Activated CD8-positive, alpha-beta memory T cell treated with anti-CD3 and anti-CD28 coated beads, Interleukin-2, amount 50 U/mL, for 4 hours (primary cell): ENCODE data around the gene AGAP1.

ENCODE experiments used
- DNase-seq: peaks from one replicate; pipeline ENCODE4 v3.0.0-alpha.2; 2020

The AGAP1 gene

GRCh38 chr2:235641956-235642355 lies 148.1 kb downstream of the AGAP1 start:
- DNase-seq: no peak

GRCh38 chr2:235642446-235643098 lies 148.7 kb downstream of the AGAP1 start:
- DNase-seq: no peak

DNA sequence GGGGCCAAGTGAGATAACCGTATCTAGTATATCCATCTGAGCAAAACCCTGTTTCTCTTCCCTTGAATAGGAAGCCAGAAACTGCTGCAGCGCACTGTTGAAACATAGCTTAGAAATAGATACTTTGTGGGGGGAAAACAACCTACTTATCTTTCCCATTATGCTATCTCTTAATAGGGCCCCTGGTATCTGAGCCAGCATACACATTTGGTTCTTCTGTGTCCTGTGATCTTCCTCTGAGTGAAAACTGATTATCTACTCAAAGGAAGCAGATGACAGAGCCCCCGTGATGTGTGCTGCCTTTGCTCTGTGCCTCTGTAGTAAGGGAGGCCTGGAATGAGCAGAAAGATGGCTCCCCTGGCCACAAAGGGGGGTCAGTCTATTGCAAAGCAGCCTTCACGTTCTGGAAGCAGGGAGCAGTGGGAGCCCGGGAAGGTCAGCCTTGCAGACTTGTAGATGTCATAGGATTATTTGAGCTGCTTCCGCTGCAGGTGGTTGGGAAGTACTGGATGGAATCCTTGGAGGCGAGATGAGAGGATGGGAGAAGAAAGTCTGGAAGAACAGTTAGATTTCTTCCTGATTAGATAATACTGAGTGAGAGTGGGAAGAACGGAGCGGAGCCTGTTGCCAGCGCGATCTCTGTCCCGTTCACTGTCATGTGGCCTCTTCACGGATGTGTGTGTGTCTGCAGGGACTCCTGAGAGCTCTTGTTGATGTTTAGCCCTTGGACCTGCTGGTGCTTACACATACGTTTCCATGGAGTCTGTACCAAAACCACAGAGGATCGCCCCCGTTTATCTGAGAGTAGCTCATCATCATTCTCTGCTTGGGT lies 150.1 kb downstream of the AGAP1 start:
- no peak for DNase-seq

DNA sequence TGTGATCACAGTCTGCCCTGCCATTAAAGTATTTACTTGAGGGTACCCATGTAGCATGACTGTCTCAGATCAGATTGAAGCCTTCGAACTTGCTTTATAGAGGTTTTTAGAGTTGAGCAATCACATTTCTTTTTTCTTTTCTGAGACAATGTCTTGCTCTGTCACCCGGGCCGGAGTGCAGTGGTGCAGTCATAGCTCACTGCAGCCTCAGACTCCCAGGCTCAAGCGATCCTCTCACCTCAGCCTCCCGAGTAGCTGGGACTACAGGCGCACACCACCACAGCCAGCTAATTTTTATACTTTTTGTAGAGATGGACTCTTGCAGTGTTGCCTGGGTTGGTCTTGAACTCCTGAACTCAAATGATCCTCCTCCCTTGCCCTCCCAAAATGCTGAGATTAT lies 153.4 kb downstream of the AGAP1 start:
- no peak for DNase-seq

GRCh38 chr2:235647877-235648276 lies 154.0 kb downstream of the AGAP1 start:
- no peak for DNase-seq

GRCh38 chr2:235649418-235649817 lies 155.6 kb downstream of the AGAP1 start:
- DNase-seq: no peak

- DNase-seq: no peak
Measured at GRCh38 chr2:235651643-235652042, 157.8 kb downstream of the AGAP1 start.

DNA sequence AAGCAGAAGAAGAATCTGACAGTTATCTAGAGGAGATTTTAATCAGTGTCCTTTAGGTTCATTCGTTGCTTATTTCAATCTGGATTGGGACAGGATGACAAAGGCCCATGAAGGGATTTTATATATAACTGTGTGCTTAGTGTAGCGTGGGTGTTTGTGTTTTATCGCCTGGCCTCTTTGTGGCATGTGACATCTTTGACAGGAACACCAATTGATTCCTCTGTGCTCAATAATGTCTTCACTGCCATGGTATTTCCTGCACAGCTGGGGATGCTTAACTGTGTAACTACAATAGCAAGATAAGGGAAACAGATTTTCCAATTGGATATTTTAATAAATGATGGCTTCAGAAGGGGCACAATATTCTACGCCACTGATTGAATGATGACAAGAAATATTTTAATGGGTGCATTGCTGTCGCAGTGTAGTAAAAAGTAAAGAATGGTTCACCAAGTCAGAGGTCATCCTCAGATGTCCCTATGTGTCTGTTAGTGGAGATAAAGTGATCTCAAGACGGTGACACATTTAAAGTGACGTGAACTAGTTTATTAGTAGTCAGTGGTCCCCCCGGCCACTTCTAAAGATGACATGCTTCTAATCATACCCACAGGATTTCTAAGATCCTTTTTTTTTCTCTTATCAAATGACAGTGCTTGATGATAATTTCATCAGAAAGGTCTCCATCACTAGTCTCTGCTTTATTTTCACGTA lies 160.4 kb downstream of the AGAP1 start:
- DNase-seq: no peak

GRCh38 chr2:235658351-235659174 lies 164.7 kb downstream of the AGAP1 start:
- no peak for DNase-seq

- DNase-seq: no peak
Measured at GRCh38 chr2:235659767-235660322, 166.0 kb downstream of the AGAP1 start.

DNA sequence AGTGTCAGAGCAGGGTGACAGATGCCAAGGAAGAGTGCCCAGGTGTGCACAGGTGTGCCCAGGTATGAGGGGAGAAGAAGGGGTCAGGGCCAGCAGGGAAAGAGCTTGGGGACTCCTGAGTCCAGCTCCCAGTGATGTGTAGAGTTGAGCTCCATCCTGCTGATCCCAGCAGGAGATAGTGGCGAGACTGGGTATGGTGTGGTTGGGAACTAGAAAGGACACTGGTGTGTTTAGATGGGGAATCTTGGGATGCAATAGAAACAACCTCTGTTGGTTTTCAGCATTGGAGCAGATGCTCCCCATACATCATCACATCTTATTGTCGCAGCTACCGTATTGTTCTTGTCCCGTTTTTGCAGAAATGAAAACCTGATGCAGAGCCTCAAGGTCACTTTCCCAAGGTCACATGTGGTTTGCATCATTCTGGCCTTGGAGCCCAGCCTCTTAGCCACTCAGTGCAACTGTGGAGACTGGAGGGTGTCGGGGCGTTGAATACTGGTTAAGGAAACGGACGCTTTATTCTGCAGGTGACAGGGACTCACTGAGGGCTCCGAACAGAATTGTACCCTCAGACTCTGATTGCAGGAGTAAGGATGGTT lies 166.7 kb downstream of the AGAP1 start:
- DNase-seq: no peak

DNA sequence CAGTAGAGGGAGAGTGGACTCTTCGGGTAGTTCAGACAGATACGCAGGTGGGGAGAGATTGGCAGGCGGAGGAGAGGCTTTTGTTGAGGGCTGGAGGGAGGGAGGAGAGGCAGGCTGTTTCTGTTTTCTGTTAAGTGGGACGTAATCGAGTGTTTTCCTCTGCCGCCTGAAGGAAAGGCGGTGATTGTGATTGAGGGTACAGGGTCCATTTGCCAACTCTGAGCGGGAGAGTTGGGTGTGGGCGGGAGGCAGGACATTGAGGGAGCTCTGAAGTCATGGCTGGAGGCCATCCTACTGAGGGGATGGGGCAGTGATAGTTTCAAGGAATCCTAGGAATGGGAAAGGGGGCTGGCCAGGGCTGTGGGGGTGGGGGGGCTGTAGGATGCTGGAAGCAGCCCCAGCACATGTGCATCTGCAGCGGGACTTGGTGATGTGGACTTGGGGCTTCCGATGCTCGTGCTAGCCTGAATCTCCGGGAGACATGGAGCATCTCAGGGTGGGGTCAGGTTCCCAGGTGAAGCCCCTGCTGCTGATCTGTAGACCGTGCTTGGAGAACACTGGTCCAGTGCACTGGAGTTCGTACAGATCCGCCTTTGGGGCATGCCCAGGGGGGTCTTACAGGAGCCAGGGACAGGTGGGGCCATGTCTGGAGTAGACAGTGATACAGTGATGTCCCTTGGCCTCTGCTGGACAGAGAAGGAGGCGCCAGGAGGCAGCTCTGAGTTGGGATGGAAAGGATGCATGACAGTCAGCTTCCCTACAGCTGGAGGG lies 167.5 kb downstream of the AGAP1 start:
- no peak for DNase-seq

- DNase-seq: no peak
Measured at GRCh38 chr2:235661952-235662351, 168.1 kb downstream of the AGAP1 start.

GRCh38 chr2:235663875-235664274 lies 170.0 kb downstream of the AGAP1 start:
- DNase-seq: no peak

GRCh38 chr2:235665661-235666212 lies 171.9 kb downstream of the AGAP1 start:
- DNase-seq: no peak

DNA sequence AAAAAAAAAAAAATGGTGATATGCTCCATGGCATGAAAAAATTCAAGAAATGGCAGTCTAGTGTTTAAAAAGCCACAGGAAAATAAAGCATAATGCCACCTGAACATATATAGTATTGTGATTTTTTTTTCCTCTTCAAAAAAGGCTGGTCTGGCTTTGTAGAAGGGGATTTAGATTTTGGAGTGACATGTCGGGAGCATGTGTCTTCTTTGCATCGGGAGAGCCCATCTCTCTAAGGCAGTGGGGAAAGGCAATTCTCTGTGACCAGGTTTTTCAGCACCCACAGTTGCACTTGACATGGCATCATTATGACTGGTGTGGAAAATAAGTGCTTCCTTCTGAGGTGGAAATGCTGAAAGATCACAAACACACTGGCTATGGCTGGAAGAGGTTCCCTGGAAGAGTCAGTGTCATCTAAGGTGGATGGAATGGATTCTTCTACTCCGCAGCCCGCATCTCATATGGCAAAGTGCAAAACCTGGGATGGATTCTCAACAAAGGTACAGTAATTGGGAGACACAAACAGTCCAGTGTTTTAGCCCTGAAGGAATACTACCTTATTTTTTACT lies 172.5 kb downstream of the AGAP1 start:
- DNase-seq: no peak

GRCh38 chr2:235668782-235669181 lies 174.9 kb downstream of the AGAP1 start:
- DNase-seq: no peak

DNA sequence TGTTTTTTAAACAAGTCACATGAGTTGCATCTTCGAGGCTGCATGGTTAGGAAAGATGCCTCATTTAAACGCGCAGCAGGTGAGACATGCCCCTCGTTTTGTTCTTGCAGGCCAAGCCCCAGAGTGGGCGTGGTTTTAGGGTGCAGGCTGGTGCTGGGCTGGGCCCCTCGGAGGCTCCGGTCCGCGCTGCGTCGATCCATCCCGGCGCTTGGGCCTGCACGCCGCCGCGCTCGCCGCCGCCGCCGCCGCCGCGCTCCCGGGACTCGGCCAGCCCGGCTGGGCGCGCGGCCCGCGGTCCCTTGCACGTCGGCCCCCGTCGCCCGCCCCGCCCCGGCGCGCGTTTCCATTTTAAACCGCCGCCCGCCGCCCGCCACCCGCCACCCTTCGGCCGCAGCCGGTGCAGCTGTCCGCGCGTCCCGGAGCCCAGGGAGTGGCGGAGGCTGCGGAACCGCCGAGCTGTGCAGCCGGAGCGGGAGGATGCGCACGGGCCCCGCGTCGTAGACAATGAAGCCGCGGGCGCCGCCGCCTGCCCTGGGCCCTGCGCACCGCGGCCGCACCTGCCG lies 175.5 kb downstream of the AGAP1 start:
- peak; percentile 29 for DNase-seq

- no peak for DNase-seq
Measured at GRCh38 chr2:235669983-235670962, 176.4 kb downstream of the AGAP1 start.
